ENCODE results near the gene LCN10.
"Not testable (repeated sequence)": the region's sequence is repeated elsewhere in the genome, so short reads cannot be mapped to it uniquely, and the experiment has no call there.

LCN10 gene

GRCh38 chr9:136762915-136763648, 20.3 kb upstream of the LCN10 start:
- no peak for DNase-seq (ENCODE audit: low read depth)
- H3K4me3 ChIP-seq (ENCODE audit: control insufficient read depth, low read depth, low read length), result no peak overlapping the region
- TF ChIP-seq CTCF (IDR thresholded peaks at IDR 0.05; ENCODE audit: control insufficient read depth, insufficient read depth, low read depth, low read length, missing control alignments), result no peak

- H3K4me3 ChIP-seq (ENCODE audit: control insufficient read depth, low read depth, low read length), result no peak overlapping the region
- no peak for DNase-seq (ENCODE audit: low read depth)
- no peak for TF ChIP-seq CTCF (IDR thresholded peaks at IDR 0.05; ENCODE audit: control insufficient read depth, insufficient read depth, low read depth, low read length, missing control alignments)
Measured at GRCh38 chr9:136762221-136762691, 19.5 kb upstream of the LCN10 start.

- no peak for DNase-seq (ENCODE audit: low read depth)
- TF ChIP-seq CTCF (IDR thresholded peaks at IDR 0.05; ENCODE audit: control insufficient read depth, insufficient read depth, low read depth, low read length, missing control alignments), result no peak
- no peak overlapping the region for H3K4me3 ChIP-seq (ENCODE audit: control insufficient read depth, low read depth, low read length)
Measured at GRCh38 chr9:136761545-136761981, 18.8 kb upstream of the LCN10 start.

GRCh38 chr9:136760834-136761544, 18.2 kb upstream of the LCN10 start:
- not testable (repeated sequence) for H3K4me3 ChIP-seq (ENCODE audit: control insufficient read depth, low read depth, low read length)
- peak; percentile 79 for TF ChIP-seq CTCF (IDR thresholded peaks at IDR 0.05; ENCODE audit: control insufficient read depth, insufficient read depth, low read depth, low read length, missing control alignments)
- peak; percentile 18 for DNase-seq (ENCODE audit: low read depth)

- H3K4me3 ChIP-seq (ENCODE audit: control insufficient read depth, low read depth, low read length), result no peak overlapping the region
- TF ChIP-seq CTCF (IDR thresholded peaks at IDR 0.05; ENCODE audit: control insufficient read depth, insufficient read depth, low read depth, low read length, missing control alignments), result no peak
- no peak for DNase-seq (ENCODE audit: low read depth)
Measured at GRCh38 chr9:136760424-136760823, 17.7 kb upstream of the LCN10 start.

GRCh38 chr9:136759436-136760325, 16.9 kb upstream of the LCN10 start:
- no peak for TF ChIP-seq CTCF (IDR thresholded peaks at IDR 0.05; ENCODE audit: control insufficient read depth, insufficient read depth, low read depth, low read length, missing control alignments)
- H3K4me3 ChIP-seq (ENCODE audit: control insufficient read depth, low read depth, low read length), result no peak overlapping the region
- no peak for DNase-seq (ENCODE audit: low read depth)
